ENCODE measurements around the gene PLCG1. TPM values are rescaled to one million over a fixed set of nuclear protein-coding genes. Genes with fewer than 3 reads are reported as not detected.

Gene PLCG1
- total and polyA plus RNA-seq, 9 of the 15 experiments (the other 6 are each of a cell fraction or from before 2014, with no cell fraction given), result 1.7 to 67.0 (median 34.8) TPM

DNA sequence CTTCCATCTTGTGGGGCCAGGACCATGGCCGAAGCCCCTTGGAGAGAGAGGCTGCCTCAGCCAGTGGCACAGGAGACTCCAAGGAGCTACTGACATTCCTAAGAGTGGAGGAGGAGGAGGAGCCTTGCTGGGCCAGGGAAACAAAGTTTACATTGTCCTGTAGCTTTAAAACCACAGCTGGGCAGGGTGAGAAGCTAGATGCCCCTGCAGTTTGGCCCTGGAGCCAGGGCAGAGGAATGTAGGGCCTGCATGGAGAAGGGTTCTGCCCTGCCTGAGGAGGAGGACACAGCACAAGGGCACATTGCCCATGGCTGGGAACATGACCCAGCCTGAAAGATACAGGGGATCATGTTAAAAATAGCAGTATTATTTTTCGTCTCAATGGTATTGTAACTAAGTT, 37.4 kb downstream of the PLCG1 start (continued):
- TF ChIP-seq, protein P1, sequence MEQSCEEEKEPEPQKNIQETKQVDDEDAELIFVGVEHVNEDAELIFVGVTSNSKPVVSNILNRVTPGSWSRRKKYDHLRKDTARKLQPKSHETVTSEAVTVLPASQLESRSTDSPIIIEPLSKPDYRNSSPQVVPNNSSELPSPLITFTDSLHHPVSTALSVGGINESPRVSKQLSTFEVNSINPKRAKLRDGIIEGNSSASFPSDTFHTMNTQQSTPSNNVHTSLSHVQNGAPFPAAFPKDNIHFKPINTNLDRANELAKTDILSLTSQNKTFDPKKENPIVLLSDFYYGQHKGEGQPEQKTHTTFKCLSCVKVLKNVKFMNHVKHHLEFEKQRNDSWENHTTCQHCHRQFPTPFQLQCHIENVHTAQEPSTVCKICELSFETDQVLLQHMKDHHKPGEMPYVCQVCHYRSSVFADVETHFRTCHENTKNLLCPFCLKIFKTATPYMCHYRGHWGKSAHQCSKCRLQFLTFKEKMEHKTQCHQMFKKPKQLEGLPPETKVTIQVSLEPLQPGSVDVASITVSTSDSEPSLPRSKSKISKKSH (CRISPR knock-in tag; IDR thresholded peaks at IDR 0.05), result no peak
- TF ChIP-seq ZNF717 (CRISPR knock-in tag; IDR thresholded peaks at IDR 0.05) (no peak), BRCA1 (IDR thresholded peaks at IDR 0.05) (no peak), BRCA1 (CRISPR knock-in tag; IDR thresholded peaks at IDR 0.05) (no peak), TRIM28 (IDR thresholded peaks at IDR 0.05) (no peak), CAMTA2 (CRISPR knock-in tag; conservative IDR thresholded peaks at IDR 0.05) (no peak), HCFC1 (IDR thresholded peaks at IDR 0.05; ENCODE audit: low read depth, low read length) (no peak), SNRNP70 (optimal IDR thresholded peaks at IDR 0.05; ENCODE audit: low read depth, low read length) (no peak), FOSL1 (tag; conservative IDR thresholded peaks at IDR 0.05) (no peak), ZFP1 (CRISPR knock-in tag; IDR thresholded peaks at IDR 0.05) (no peak)
- TF ChIP-seq, protein P2, sequence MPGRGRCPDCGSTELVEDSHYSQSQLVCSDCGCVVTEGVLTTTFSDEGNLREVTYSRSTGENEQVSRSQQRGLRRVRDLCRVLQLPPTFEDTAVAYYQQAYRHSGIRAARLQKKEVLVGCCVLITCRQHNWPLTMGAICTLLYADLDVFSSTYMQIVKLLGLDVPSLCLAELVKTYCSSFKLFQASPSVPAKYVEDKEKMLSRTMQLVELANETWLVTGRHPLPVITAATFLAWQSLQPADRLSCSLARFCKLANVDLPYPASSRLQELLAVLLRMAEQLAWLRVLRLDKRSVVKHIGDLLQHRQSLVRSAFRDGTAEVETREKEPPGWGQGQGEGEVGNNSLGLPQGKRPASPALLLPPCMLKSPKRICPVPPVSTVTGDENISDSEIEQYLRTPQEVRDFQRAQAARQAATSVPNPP (IDR thresholded peaks at IDR 0.05; ENCODE audit: borderline replicate concordance, insufficient read depth, insufficient read length), result no peak
